Pancreas (tissue), 10 donors: ENCODE results near the gene TRPM8. TPM values are rescaled to one million over a fixed set of nuclear protein-coding genes. Genes with fewer than 3 reads are reported as not detected.

Source experiments
- ATAC-seq, 4 donors: fragments of 200-7000 bp; cut with Tn5 transposase; one replicate each; pipeline versions ENCODE4 v1.8.0 to v1.9.1; 2020; ENCODE audit warnings: mild to moderate bottlenecking in 4 of 4, moderate library complexity in 4 of 4
- DNase-seq, 6 donors: peaks; one replicate each; pipeline ENCODE4 v3.0.0-alpha.2; 2020
- FAIRE-seq: peaks from 2 replicates; lab custom pipeline; 2012; peaks lifted over from hg19 to GRCh38; lab: Jason Lieb, UNC
- H3K27ac ChIP-seq, 4 donors: fragments of 200-600 bp; sonication (generic); 1 replicate in 3 of 4; 2 replicates in 1 of 4; pipeline versions ENCODE4 v1.5.0 to v1.8.0; 2020
- H3K27me3 ChIP-seq, 4 donors: fragments of 200-600 bp; one replicate each; pipeline ENCODE4 v1.8.0; 2021
- H3K36me3 ChIP-seq, 3 donors: fragments of 200-600 bp; sonication (generic) in 1 of 3; one replicate each; pipeline versions ENCODE4 v1.5.0 to v1.8.0; 2020 to 2021
- H3K4me1 ChIP-seq, 3 donors: fragments of 200-600 bp; one replicate each; pipeline ENCODE4 v1.8.0; 2021
- H3K4me3 ChIP-seq, 4 donors: fragments of 200-600 bp; sonication (generic) in 2 of 4; one replicate each; pipeline versions ENCODE4 v1.5.0 to v1.8.0; 2020 to 2021
- H3K9me3 ChIP-seq, 4 donors: fragments of 200-600 bp; one replicate each; pipeline ENCODE4 v1.8.0; 2021
- WGBS, 2 donors: extraction: QIAGEN DNeasy Blood & Tissue Kit; methylation state at CpG; one replicate each; pipeline ENCODE4 v1.1.7; 2013; 5-methylcytosine and 5-hydroxymethylcytosine counted together
- intact Hi-C, 3 donors: fragments of 100-400 bp; cut with DNase I; formaldehyde crosslinking; loops; one replicate each; pipeline versions ENCODE4 v1.11.1 to v1.14.2; 2022
- polyA plus RNA-seq, 2 donors: library from polyadenylated mRNA; stranded (reverse); fragments of 200-250 nt; gene quantifications; one replicate each; pipeline ENCODE4 v1.2.3, GENCODE V29; 2013
- total RNA-seq, 6 donors: library from RNA; stranded (reverse); fragmentation: NEBNext Ultra II Directional in 4 of 6; extraction: Animal tissue kit (Norgen Biotek cat#: 25700) in 4 of 6; gene quantifications; one replicate each; pipeline versions ENCODE4 v1.2.1 to v1.2.4, GENCODE V29; 2021 to 2023
- TF ChIP-seq, protein P1 (sequence below), 4 donors: fragments of 200-600 bp; sonication (generic) in 3 of 4; IDR thresholded peaks; one replicate each; pipeline versions ENCODE4 v1.5.0 to v1.8.0; 2021; ENCODE audit warnings: antibody characterized with exemption in 4 of 4
- donor health status: healthy with polysubstance abuse.
- donor health status: DM: no; HTN: no; CAD: no; lungs with moderate emphysema.
- donor health status: DM: no; HTN: no; CAD: no.
- donor health status: control.
- donor health status: control.
- donor health status: Bipolar disorder and iron deficiency.
- donor health status: DM: yes; HTN: yes; CAD: no.
- donor health status: DM: no; HTN: no; CAD: no.
- donor health status: DM: no; HTN: no; CAD: no.
- donor health status: DM: yes; HTN: yes; CAD: no.

The TRPM8 gene
- total and polyA plus RNA-seq, 8 donors: 0.08 to 1.00 (median 0.23) TPM; not detected in 1

DNA sequence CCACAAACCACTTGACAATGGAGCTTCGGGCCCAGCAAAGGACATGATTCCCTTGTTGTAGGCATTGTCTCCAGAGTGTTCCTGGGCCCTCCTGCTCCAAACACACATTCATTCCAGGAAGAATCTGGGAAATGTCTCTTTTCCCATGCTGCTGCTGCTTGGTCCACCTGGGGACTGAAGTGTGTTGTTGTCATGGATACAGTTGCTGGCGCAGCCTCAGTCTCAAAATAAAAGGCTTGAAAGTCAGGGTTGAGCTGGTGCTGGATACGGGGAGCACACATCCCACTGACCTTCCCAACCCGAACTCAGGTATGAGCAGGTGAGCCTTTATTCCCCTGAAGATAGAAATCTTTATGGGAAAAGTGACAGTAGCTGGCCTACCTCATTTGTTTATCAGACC, 102.7 kb downstream of the TRPM8 start:
- no peak for FAIRE-seq
- H3K9me3 ChIP-seq: no peaks in the 10 kb centered on the region
- no peak for DNase-seq
- H3K4me3 ChIP-seq: no peak overlapping the region
- intact Hi-C loops: no loop called here
- H3K36me3 ChIP-seq: no peaks in the 10 kb centered on the region
- TF ChIP-seq, protein P1, sequence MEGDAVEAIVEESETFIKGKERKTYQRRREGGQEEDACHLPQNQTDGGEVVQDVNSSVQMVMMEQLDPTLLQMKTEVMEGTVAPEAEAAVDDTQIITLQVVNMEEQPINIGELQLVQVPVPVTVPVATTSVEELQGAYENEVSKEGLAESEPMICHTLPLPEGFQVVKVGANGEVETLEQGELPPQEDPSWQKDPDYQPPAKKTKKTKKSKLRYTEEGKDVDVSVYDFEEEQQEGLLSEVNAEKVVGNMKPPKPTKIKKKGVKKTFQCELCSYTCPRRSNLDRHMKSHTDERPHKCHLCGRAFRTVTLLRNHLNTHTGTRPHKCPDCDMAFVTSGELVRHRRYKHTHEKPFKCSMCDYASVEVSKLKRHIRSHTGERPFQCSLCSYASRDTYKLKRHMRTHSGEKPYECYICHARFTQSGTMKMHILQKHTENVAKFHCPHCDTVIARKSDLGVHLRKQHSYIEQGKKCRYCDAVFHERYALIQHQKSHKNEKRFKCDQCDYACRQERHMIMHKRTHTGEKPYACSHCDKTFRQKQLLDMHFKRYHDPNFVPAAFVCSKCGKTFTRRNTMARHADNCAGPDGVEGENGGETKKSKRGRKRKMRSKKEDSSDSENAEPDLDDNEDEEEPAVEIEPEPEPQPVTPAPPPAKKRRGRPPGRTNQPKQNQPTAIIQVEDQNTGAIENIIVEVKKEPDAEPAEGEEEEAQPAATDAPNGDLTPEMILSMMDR (IDR thresholded peaks at IDR 0.05): no peak
- no peaks in the 10 kb centered on the region for H3K4me1 ChIP-seq
- no peak overlapping the region for H3K27ac ChIP-seq
- peaks cover 0 to 3% (median 0%) of the 10 kb centered on the region in 4 donors for H3K27me3 ChIP-seq
- 75 to 85% methylated on average over 4 of the region's 4 CpGs for WGBS, 2 donors
- no peak for ATAC-seq

DNA sequence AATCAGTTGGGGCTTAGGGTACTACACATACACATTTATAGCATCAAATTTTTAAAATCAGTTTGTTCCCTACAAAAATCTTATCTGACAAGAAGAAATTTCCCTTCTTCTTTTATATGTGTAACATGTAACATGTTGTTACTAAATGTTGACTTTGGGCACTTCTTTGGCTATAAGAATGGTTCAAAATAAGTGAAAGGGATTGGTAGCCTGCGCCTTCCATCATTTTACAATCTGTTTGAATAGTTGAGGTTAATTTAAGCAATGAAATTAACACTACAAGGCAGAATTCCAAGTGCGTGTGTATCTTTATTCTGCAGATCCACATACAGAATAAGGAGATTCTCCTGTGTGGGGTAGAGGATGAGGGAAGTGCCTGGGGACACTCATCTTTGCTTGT, 103.2 kb downstream of the TRPM8 start:
- H3K27me3 ChIP-seq: peaks cover 0 to 3% (median 0%) of the 10 kb centered on the region in 4 donors
- TF ChIP-seq, protein P1 (IDR thresholded peaks at IDR 0.05): no peak
- intact Hi-C loops: no loop called here
- ATAC-seq (no peak), DNase-seq (no peak), FAIRE-seq (no peak)
- H3K9me3 ChIP-seq: no peaks in the 10 kb centered on the region
- 86 to 90% methylated on average over 2 of the region's 2 CpGs for WGBS, 2 donors
- H3K36me3 ChIP-seq: no peaks in the 10 kb centered on the region
- no peak overlapping the region for H3K27ac ChIP-seq
- H3K4me1 ChIP-seq: no peaks in the 10 kb centered on the region
- H3K4me3 ChIP-seq: no peak overlapping the region

DNA sequence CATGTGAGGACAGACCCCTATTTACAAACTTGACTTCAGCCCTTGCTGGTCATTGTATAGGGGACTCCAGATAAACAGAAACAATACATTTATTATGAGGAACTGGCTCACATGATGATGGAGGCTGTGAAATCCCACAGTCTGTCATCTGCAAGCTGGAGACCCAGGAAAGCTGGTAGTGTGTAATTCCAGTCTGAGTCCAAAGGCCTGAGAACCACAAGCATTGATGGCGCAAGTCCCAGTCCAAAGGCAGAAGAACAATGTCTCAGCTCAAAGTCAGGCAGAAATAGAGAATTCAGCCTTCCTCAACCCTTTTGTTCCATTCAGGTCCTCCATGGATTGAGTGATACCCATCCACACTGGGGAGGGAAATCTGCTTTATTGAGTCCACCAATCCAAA, 105.3 kb downstream of the TRPM8 start:
- no peaks in the 10 kb centered on the region for H3K4me1 ChIP-seq
- H3K27me3 ChIP-seq: peaks cover 0 to 3% (median 0%) of the 10 kb centered on the region in 4 donors
- FAIRE-seq: no peak
- intact Hi-C loops: no loop called here
- DNase-seq: no peak
- no peak overlapping the region for H3K27ac ChIP-seq
- 95 to 98% methylated on average over 1 of the region's 1 CpG for WGBS, 2 donors
- no peak for ATAC-seq
- H3K36me3 ChIP-seq: no peaks in the 10 kb centered on the region
- no peaks in the 10 kb centered on the region for H3K9me3 ChIP-seq
- H3K4me3 ChIP-seq: no peak overlapping the region
- TF ChIP-seq, protein P1 (IDR thresholded peaks at IDR 0.05): no peak

DNA sequence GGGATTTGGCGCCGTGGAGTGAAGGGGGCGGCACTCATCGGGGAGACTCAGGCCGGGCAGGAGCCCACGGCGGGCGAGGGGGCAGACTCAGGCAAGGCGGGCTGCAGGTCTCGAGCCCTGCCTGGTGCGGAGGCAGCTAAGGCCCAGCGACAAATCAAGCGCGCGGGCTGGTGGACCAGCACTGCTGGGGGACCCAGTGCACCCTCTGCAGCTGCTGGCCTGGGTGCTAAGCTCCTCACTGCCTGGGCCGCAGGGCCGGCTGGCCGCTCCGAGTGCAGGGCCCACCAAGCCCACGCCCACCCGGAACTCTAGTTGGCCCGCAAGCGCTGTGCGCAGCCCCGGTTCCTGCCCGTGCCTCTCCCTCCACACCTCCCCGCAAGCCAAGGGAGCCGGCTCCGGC, 107.1 kb downstream of the TRPM8 start:
- no peak for FAIRE-seq
- no peak overlapping the region for H3K27ac ChIP-seq

DNA sequence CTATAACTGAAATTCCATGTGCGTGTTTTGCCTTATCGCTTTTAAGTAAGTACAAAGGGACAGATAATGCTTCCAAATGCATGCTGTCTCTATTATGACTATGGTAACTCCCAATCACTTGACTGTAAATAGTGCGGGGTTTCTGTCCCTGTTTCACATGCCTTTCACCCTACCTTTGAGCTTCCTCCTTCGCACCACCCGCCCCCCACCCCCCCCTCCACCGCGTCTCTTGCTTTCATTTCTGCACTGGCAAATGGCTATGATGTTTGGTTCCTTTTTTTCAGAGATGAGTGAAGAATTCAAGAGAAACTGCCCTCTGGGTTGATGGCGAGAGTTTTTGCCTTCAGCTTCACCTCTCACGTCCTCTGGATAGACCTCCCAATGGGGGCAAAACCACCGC, 108.3 kb downstream of the TRPM8 start:
- no peaks in the 10 kb centered on the region for H3K4me1 ChIP-seq
- no peaks in the 10 kb centered on the region for H3K36me3 ChIP-seq
- no peaks in the 10 kb centered on the region for H3K9me3 ChIP-seq
- WGBS, 2 donors: 49 to 51% methylated on average over 10 of the region's 10 CpGs
- H3K4me3 ChIP-seq: no peak overlapping the region
- ATAC-seq: no peak
- no peak for FAIRE-seq
- H3K27ac ChIP-seq: no peak overlapping the region
- intact Hi-C loops: no loop called here
- no peaks in the 10 kb centered on the region for H3K27me3 ChIP-seq
- TF ChIP-seq, protein P1 (IDR thresholded peaks at IDR 0.05): no peak
- no peak for DNase-seq

More for the DNA sequence above, 107.1 kb downstream of the TRPM8 start:
- Histone ChIP-seq H3K4me3 (no peak overlapping the region), H3K27me3 (no peaks in the 10 kb centered on the region), H3K4me1 (no peaks in the 10 kb centered on the region), H3K9me3 (no peaks in the 10 kb centered on the region), H3K36me3 (no peaks in the 10 kb centered on the region)
- TF ChIP-seq, protein P1 (IDR thresholded peaks at IDR 0.05): no peak
- 94 to 99% methylated on average over 25 to 29 of the region's 29 CpGs for WGBS, 2 donors
- ATAC-seq: no peak
- peak in 1 of 6 donors; percentile 66 for DNase-seq
- intact Hi-C loops: no loop called here
